ENCODE measurements around the gene MYOM1. TPM values are rescaled to one million over a fixed set of nuclear protein-coding genes. Genes with fewer than 3 reads are reported as not detected.
A peak's percentile ranks its signal among the peaks of the same experiment; 100 is the strongest.

The MYOM1 gene
- total RNA-seq, 1 donor from 2014 or later: 1.3 TPM

DNA sequence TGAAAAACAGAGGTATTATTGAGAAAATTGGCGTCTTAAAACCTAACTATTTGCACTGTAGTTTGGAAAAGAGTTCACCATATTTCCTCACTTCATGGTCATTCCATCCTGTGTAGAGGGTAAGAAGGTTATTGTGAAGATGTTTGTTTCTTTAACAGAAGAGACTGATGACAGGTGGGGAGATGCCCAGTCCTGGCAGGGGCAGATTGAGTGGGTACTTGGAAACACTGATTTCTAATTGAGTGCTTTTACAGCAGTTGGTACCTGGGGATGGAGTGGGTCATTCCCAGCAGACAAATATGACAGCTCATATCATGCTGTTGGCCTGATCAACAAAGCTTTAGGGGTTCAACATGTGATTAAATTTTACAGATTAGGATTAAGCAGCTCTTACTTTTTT, 67.5 kb downstream of the MYOM1 start:
- Mint-ChIP-seq H3K4me3 (ENCODE audit: unreplicated experiment) (no peak overlapping the region), H3K27ac (ENCODE audit: unreplicated experiment) (no peak overlapping the region), H3K36me3 (ENCODE audit: unreplicated experiment) (peaks cover 4% of the 10 kb centered on the region), H3K9me3 (ENCODE audit: unreplicated experiment) (peaks cover 2% of the 10 kb centered on the region), H3K27me3 (ENCODE audit: unreplicated experiment) (peaks cover 2% of the 10 kb centered on the region), H3K4me1 (ENCODE audit: low read depth, unreplicated experiment) (peaks cover 8% of the 10 kb centered on the region)
- DNase-seq: no peak
- TF ChIP-seq, protein P1, sequence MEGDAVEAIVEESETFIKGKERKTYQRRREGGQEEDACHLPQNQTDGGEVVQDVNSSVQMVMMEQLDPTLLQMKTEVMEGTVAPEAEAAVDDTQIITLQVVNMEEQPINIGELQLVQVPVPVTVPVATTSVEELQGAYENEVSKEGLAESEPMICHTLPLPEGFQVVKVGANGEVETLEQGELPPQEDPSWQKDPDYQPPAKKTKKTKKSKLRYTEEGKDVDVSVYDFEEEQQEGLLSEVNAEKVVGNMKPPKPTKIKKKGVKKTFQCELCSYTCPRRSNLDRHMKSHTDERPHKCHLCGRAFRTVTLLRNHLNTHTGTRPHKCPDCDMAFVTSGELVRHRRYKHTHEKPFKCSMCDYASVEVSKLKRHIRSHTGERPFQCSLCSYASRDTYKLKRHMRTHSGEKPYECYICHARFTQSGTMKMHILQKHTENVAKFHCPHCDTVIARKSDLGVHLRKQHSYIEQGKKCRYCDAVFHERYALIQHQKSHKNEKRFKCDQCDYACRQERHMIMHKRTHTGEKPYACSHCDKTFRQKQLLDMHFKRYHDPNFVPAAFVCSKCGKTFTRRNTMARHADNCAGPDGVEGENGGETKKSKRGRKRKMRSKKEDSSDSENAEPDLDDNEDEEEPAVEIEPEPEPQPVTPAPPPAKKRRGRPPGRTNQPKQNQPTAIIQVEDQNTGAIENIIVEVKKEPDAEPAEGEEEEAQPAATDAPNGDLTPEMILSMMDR (IDR thresholded peaks at IDR 0.05; ENCODE audit: partially characterized antibody, unreplicated experiment): no peak

DNA sequence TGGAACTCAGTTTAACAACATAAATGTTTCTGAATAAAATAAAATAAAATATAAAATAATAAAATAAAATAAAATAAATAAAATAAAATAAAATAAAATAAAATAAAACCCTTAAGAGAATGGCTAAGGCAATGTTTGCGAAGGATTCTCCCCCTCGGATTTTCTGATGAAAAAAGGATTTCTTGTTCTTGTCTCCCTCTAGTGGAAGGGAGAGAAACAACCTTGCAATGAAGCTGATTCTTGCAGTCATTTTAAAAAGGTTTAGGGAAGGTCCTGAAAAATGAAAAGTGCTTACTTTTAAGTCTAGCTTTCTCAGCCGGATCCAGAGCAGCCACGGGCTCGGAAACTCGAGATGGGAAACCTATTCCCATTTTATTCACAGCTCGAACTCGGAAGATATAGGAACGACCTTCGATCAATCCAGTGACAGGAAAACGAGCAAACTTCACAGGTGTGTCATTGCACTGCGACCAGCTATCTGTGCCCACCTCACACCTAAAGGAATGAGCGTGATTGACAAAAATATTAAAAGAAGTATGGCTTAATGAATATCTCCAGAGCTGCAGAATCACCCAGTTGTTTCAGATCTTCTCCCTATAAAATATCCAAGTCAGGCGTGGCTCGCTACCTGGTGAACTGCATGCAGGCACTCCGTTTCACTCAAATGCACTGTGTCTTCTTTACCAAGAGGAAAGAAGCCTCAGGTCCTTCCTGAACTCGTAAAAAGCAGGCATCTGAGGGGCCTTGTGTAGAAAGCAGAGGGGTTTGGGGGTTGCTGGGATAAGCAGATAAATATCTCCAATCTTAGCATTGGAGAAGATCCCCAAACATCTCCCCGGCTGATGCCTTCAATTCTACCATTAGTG, 68.1 kb downstream of the MYOM1 start:
- Mint-ChIP-seq H3K9me3 (ENCODE audit: unreplicated experiment) (peaks cover 2% of the 10 kb centered on the region), H3K27ac (ENCODE audit: unreplicated experiment) (no peak overlapping the region), H3K27me3 (ENCODE audit: unreplicated experiment) (peaks cover 2% of the 10 kb centered on the region), H3K4me1 (ENCODE audit: low read depth, unreplicated experiment) (peaks cover 8% of the 10 kb centered on the region), H3K36me3 (ENCODE audit: unreplicated experiment) (peaks cover 4% of the 10 kb centered on the region), H3K4me3 (ENCODE audit: unreplicated experiment) (no peak overlapping the region)
- TF ChIP-seq, protein P1 (IDR thresholded peaks at IDR 0.05; ENCODE audit: partially characterized antibody, unreplicated experiment): peak; percentile 81
- no peak for DNase-seq

DNA sequence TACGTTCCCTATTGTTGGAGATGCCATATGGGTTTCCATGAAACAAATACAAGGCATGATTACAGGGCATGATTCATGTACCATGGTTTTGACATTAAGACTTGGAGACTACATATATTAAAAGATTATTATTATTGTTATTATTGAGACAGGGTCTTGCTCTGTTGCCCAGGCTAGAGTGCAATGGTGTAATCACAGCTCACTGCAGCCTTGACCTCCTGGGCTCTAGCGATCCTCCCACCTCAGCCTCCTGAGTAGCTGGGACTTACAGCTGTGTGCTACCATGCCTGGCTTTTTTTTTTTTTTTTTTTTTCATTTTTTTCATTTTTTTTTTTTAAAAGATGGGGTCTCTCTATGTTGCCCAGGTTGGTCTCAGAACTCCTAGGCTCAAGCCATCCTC, 69.1 kb downstream of the MYOM1 start:
- H3K4me1 Mint-ChIP-seq (ENCODE audit: low read depth, unreplicated experiment): peaks cover 4% of the 10 kb centered on the region
- TF ChIP-seq, protein P1 (IDR thresholded peaks at IDR 0.05; ENCODE audit: partially characterized antibody, unreplicated experiment): no peak

DNA sequence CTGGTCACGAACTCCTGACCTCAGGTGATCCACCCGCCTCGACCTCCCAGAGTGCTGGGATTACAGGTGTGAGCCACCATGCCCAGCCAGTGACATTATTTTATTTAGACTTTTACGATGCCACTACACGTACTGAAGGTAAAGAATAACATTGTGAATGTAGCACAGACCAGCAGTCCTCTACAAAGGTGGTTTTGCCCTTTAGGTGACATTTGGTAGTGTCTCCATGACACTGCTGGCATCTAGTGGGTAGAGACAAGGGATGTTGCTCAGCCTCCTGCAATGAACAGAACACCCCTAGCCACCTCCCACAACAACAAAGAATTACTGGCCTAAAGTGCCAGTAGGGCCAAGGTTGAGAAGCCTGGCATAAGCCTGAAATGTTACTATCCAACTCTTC, 69.5 kb downstream of the MYOM1 start:
- Mint-ChIP-seq H3K9me3 (ENCODE audit: unreplicated experiment) (peaks cover 2% of the 10 kb centered on the region), H3K27ac (ENCODE audit: unreplicated experiment) (no peak overlapping the region)

More for the DNA sequence above, 69.1 kb downstream of the MYOM1 start:
- Mint-ChIP-seq H3K9me3 (ENCODE audit: unreplicated experiment) (peaks cover 2% of the 10 kb centered on the region), H3K27me3 (ENCODE audit: unreplicated experiment) (peaks cover 2% of the 10 kb centered on the region), H3K4me3 (ENCODE audit: unreplicated experiment) (no peak overlapping the region), H3K36me3 (ENCODE audit: unreplicated experiment) (peaks cover 4% of the 10 kb centered on the region), H3K27ac (ENCODE audit: unreplicated experiment) (no peak overlapping the region)
- no peak for DNase-seq

More for the DNA sequence above, 69.5 kb downstream of the MYOM1 start:
- Mint-ChIP-seq H3K36me3 (ENCODE audit: unreplicated experiment) (peaks cover 4% of the 10 kb centered on the region), H3K27me3 (ENCODE audit: unreplicated experiment) (peaks cover 2% of the 10 kb centered on the region), H3K4me3 (ENCODE audit: unreplicated experiment) (no peak overlapping the region), H3K4me1 (ENCODE audit: low read depth, unreplicated experiment) (peaks cover under 1% of the 10 kb centered on the region)
- no peak for DNase-seq
- TF ChIP-seq, protein P1 (IDR thresholded peaks at IDR 0.05; ENCODE audit: partially characterized antibody, unreplicated experiment): no peak

All from glutamatergic neuron (in vitro differentiated cells).